Thoracic aorta (tissue), 2 donors: ENCODE data around the gene RABEPK. TPM values are rescaled to one million over a fixed set of nuclear protein-coding genes. Genes with fewer than 3 reads are reported as not detected.

Experiments
- ATAC-seq: fragments of 150-250 bp; one replicate; pipeline ENCODE4 v1.8.0; 2017; ENCODE audit warnings: low read depth; ENCODE audit not compliant: insufficient number of reproducible peaks, low FRiP score
- DNase-seq: peaks from one replicate; pipeline ENCODE4 v3.0.0-alpha.2; 2020; ENCODE audit warnings: low spot score
- H3K27ac ChIP-seq, 2 donors: fragments of 200-600 bp; sonication (generic); 1 replicate in 1 of 2; 2 replicates in 1 of 2; pipeline ENCODE4 v1.5.1; 2016; ENCODE audit warnings: mild to moderate bottlenecking in 2 of 2, moderate library complexity in 2 of 2
- H3K27me3 ChIP-seq: fragments of 200-600 bp; sonication (generic); replicated peaks from 2 replicates; pipeline ENCODE4 v1.6.0; 2016; ENCODE audit warnings: mild to moderate bottlenecking; ENCODE audit not compliant: insufficient read depth
- H3K36me3 ChIP-seq: fragments of 200-600 bp; sonication (generic); one replicate; pipeline ENCODE4 v1.5.1; 2016
- H3K4me1 ChIP-seq, 2 donors: fragments of 200-600 bp; sonication (generic); 1 replicate in 1 of 2; 2 replicates in 1 of 2; pipeline versions ENCODE4 v1.5.1 to v1.6.0; 2016; ENCODE audit warnings: low read depth in 2 of 2, mild to moderate bottlenecking in 1 of 2; ENCODE audit not compliant: control insufficient read depth in 1 of 2
- H3K4me3 ChIP-seq: fragments of 200-600 bp; sonication (generic); 2 replicates; pipeline ENCODE4 v1.5.1; 2016; ENCODE audit warnings: mild to moderate bottlenecking
- H3K9me3 ChIP-seq: fragments of 200-600 bp; sonication (generic); 2 replicates; pipeline ENCODE4 v1.5.1; 2016
- total RNA-seq, 2 donors: library from RNA; depleted of rRNA; stranded (reverse); fragments of >200 nt; gene quantifications; one replicate each; pipeline versions ENCODE4 v1.1.0 to v1.2.3, GENCODE V29; 2016
- TF ChIP-seq, protein P1 (sequence below): fragments of 200-600 bp; sonication (generic); IDR thresholded peaks from one replicate; pipeline ENCODE4 v1.5.1; 2019; ENCODE audit warnings: antibody characterized with exemption

Gene RABEPK
- total RNA-seq, 2 donors from 2014 or later: 8.1 to 9.9 TPM

DNA sequence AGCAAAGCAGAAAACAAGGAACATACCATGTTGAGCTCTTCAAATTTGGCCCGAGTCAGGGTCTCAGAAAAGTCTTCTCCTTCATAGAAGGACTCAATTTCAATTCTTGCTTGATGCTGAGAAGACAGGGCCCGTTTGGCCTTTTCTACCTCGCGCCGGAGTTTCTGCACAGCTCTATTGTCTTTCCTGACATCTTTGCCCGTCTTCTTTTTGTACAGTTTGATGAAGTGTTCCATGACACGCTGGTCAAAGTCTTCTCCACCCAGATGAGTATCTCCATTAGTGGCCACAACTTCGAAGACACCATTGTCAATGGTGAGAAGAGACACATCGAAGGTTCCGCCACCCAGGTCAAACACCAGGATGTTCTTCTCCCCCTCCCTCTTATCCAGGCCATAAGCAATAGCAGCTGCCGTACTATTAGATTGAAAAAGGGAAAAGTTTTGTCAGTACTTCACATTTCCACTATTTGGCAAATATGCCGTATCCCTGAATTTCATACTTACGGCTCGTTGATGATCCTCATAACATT, 38.6 kb downstream of the RABEPK start:
- ATAC-seq: no peak
- Histone ChIP-seq H3K27ac (no peak overlapping the region), H3K27me3 (no peaks in the 10 kb centered on the region), H3K4me3 (peak overlapping the region; percentile 98), H3K36me3 (peaks cover 30% of the 10 kb centered on the region), H3K9me3 (no peaks in the 10 kb centered on the region), H3K4me1 (peaks cover 45 to 62% of the 10 kb centered on the region in 2 donors)
- DNase-seq: no peak
- TF ChIP-seq, protein P1, sequence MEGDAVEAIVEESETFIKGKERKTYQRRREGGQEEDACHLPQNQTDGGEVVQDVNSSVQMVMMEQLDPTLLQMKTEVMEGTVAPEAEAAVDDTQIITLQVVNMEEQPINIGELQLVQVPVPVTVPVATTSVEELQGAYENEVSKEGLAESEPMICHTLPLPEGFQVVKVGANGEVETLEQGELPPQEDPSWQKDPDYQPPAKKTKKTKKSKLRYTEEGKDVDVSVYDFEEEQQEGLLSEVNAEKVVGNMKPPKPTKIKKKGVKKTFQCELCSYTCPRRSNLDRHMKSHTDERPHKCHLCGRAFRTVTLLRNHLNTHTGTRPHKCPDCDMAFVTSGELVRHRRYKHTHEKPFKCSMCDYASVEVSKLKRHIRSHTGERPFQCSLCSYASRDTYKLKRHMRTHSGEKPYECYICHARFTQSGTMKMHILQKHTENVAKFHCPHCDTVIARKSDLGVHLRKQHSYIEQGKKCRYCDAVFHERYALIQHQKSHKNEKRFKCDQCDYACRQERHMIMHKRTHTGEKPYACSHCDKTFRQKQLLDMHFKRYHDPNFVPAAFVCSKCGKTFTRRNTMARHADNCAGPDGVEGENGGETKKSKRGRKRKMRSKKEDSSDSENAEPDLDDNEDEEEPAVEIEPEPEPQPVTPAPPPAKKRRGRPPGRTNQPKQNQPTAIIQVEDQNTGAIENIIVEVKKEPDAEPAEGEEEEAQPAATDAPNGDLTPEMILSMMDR: no peak

DNA sequence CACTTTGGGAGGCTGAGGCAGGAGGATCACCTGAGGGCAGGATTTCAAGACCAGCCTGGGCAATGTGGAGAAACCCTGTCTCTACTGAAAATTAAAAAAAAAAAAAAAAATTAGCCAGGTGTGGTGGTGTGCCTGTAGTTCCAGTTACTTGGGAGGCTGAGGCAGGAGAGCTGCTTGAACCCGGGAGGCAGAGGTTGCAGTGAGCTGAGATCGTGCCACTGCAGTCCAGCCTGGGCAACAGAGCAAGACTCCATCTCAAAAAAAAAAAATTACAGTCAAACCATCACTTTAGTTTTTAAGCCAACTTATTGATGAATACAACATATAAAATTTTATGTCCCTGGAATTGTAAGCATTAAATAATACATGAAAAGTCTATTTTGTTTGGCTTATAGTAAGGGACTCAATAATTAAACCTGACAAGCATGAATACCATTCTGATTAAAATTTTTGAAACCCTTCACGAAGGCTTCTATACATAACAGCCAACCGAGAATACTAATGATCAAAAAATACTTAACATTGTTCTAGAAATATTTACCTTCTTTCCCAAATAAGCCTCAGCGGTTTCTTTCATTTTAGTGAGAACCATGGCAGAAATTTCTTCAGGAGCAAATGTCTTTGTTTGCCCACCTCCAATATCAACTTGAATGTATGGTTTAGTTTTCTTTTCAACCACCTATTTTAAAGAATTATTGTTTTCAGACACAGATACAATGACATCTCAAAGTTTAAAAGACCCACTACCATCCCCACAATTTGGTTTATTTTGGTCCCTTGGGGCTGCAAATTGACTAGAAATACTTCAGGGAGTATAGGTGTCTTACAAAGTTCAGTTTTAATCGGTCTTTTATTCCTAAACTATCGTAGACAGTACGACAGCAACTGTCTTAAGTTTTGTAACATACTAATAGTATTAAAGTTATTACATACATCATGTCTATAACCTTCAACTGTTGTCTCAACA, 39.6 kb downstream of the RABEPK start:
- DNase-seq (no peak), ATAC-seq (no peak)
- H3K4me3 ChIP-seq: peak overlapping the region; percentile 98
- TF ChIP-seq, protein P1: no peak
- peaks cover 45 to 59% of the 10 kb centered on the region in 2 donors for H3K4me1 ChIP-seq
- no peaks in the 10 kb centered on the region for H3K27me3 ChIP-seq
- no peaks in the 10 kb centered on the region for H3K9me3 ChIP-seq
- H3K36me3 ChIP-seq: peaks cover 30% of the 10 kb centered on the region
- H3K27ac ChIP-seq: peak overlapping the region; percentile 92 to 96

DNA sequence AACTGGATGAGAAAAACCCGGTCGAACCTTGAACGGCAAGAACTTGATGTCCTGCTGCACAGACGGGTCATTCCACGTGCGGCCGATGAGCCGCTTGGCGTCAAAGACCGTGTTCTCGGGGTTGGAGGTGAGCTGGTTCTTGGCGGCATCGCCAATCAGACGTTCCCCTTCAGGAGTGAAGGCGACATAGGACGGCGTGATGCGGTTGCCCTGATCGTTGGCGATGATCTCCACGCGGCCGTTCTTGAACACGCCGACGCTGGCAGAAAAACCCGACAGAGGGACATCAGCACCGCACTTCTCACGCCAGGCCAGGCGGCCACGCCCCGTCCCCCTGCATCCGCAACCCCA, 40.3 kb downstream of the RABEPK start:
- H3K27me3 ChIP-seq: no peaks in the 10 kb centered on the region
- no peak for DNase-seq
- H3K4me3 ChIP-seq: peak overlapping the region; percentile 98
- H3K4me1 ChIP-seq: peaks cover 42 to 52% of the 10 kb centered on the region in 2 donors
- TF ChIP-seq, protein P1: no peak
- no peaks in the 10 kb centered on the region for H3K9me3 ChIP-seq
- H3K27ac ChIP-seq: peak overlapping the region; percentile 92 to 96
- H3K36me3 ChIP-seq: peaks cover 30% of the 10 kb centered on the region
- ATAC-seq: no peak

DNA sequence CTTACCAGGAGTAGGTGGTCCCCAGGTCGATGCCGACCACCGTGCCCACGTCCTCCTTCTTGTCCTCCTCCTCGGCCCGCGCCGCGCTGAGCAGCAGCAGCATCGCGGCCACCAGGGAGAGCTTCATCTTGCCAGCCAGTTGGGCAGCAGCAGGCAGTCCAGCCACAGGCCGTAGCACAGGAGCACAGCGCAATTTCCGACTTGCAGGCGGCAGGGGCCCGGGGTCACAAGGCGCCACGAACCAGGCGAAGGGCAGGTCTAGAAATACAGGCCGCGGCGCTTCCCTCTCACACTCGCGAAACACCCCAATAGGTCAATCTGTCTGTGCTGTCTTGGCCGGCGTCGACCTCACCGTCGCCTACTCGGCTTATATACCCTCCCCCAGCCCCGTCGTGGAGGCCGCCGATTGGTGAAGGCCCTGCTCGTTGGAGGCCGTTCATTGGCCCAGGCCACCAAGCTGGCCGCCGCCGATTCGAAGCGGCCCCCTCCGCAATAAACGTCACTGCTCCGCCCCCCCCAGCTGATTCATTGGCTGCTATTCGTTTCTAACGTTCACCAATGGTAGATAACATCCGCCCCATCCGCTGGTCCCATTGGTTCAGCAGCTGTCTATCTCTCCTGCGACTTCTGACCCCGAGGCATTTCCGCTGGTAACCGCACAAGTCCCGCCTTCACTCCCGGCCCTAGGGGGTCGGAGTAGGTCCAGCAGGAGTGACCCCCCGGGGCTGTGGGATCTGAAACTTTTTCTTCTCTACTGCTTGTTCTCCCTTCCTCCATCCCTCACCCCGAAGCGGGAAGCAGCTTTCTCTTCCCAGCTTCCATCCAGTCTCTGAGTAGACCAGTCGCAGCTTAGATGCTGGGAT, 40.9 kb downstream of the RABEPK start, which contains the start of gene HSPA5:
HSPA5 (minus strand) TSS at position 344 of the 863 bp plus-strand sequence; CDS start at position 127, 217 bp downstream.
- TF ChIP-seq, protein P1: no peak
- peak; percentile 100 for ATAC-seq
- Histone ChIP-seq H3K36me3 (peaks cover 27% of the 10 kb centered on the region), H3K4me3 (peak within 1 kb of the TSS; percentile 98), H3K9me3 (no peaks in the 10 kb centered on the region), H3K27me3 (no peaks in the 10 kb centered on the region), H3K4me1 (peaks cover 36 to 46% of the 10 kb centered on the region in 2 donors), H3K27ac (peak within 1 kb of the TSS; percentile 96)
- peak; percentile 98 for DNase-seq
